Measurements from ENCODE around the gene C22orf15. TPM values are rescaled to one million over a fixed set of nuclear protein-coding genes. Genes with fewer than 3 reads are reported as not detected.

C22orf15 gene, protein sequence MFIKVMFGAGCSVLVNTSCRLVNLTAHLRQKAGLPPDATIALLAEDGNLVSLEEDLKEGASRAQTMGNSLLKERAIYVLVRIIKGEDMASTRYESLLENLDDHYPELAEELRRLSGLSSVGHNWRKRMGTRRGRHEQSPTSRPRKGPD
- not detected for total RNA-seq

DNA sequence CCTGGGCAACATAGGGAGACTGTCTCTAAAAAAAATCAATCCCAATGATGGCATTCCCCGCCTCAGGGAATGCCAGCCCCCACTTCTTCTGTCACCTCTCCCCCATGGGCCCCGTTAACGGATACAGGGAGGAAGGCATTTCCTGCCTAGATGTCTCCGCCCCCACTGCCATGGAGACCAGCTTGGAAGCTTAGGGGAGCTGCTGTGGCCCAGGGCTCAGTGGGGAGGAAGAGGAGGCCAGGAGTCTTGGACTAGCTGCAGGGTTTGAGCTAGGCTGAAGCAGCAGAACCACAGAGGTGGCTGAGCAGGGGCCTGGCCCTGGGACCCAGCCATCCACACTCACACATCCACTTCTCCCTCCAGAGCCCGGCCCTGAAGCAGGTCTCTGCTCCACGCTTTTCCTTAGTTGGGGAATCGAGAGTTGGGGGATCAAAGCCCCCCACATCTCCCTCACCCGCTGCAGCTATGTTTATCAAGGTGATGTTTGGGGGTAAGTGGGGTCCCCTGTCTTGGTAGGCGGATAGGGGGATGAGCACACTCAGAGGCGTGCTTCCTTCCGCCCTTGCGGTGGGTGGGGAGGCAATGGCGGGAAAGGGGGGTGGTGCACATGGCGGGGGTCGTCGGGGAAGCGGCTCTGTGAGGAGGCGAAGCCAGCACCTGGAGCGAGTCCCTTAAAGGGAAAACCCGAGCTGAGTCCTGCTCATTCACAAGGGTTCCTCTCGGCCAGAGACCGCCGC lies at the start of gene C22orf15:
Gene C22orf15 (plus strand): TSS at position 149 of the 737 bp plus-strand sequence. CDS start 317 bp downstream, at position 466.
- Histone ChIP-seq H3K27ac (no peak within 1 kb of the TSS), H3K4me1 (ENCODE audit: control insufficient read depth in 1 of 2, low read depth in 2 of 2) (peaks cover 8 to 28% of the 10 kb centered on the region in 2 donors), H3K9me3 (no peaks in the 10 kb centered on the region), H3K4me3 (peak within 1 kb of the TSS; percentile 67), H3K36me3 (no peaks in the 10 kb centered on the region), H3K27me3 (replicated peaks; ENCODE audit: insufficient read depth) (no peaks in the 10 kb centered on the region)
- TF ChIP-seq, protein P1, sequence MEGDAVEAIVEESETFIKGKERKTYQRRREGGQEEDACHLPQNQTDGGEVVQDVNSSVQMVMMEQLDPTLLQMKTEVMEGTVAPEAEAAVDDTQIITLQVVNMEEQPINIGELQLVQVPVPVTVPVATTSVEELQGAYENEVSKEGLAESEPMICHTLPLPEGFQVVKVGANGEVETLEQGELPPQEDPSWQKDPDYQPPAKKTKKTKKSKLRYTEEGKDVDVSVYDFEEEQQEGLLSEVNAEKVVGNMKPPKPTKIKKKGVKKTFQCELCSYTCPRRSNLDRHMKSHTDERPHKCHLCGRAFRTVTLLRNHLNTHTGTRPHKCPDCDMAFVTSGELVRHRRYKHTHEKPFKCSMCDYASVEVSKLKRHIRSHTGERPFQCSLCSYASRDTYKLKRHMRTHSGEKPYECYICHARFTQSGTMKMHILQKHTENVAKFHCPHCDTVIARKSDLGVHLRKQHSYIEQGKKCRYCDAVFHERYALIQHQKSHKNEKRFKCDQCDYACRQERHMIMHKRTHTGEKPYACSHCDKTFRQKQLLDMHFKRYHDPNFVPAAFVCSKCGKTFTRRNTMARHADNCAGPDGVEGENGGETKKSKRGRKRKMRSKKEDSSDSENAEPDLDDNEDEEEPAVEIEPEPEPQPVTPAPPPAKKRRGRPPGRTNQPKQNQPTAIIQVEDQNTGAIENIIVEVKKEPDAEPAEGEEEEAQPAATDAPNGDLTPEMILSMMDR (IDR thresholded peaks at IDR 0.05) = no peak
- ATAC-seq (ENCODE audit: insufficient number of reproducible peaks, low FRiP score, low read depth) = no peak
- DNase-seq (ENCODE audit: low spot score) = no peak

DNA sequence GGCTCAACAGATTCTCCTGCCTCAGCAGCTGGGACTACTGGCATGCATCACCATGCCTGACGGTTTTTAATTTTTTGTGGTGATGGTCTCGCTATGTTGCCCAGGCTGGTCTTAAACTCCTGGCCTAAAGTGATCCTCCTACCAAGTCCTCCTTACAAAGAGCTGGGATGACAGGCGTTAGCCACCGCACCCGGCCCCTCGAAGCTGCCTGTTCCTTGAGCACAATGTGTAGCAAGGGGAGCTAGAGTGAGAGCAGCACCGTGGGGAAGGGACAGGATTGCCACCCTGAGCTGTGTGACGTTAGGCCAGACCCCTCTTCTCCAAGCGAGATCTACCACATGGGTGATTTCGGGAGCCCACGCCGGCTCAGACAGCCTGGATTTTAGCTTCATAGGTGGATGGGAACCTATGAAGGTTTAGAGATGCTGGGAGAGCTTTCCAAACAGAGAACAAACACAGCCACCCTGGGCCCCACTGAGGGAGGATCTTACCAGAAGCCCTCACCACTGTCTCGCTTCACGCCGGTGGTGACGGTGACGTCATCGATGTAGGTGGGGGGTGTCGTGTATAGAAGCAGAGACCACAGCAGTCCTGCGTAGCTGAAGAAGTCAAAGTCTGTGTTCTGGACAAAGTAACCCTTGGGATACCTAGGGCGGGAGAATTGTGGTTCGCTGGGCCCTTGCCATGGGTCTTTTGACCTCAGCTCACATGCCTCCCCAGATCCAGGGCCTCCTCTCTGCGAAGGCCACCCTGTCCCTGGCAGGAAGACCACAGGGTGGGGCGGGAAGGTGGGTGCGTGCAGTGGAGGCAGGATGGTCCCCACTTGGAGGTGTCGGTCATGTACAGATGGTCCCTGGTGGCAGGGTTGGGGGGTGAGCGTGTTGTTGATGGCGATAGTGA lies 48.8 kb upstream of the C22orf15 start:
- DNase-seq (ENCODE audit: low spot score) (no peak), ATAC-seq (ENCODE audit: insufficient number of reproducible peaks, low FRiP score, low read depth) (no peak)
- H3K9me3 ChIP-seq = no peaks in the 10 kb centered on the region
- TF ChIP-seq, protein P1 (IDR thresholded peaks at IDR 0.05) = no peak
- peaks cover 15% of the 10 kb centered on the region for H3K36me3 ChIP-seq
- no peak overlapping the region for H3K4me3 ChIP-seq
- peaks cover 6 to 11% of the 10 kb centered on the region in 2 donors for H3K4me1 ChIP-seq (ENCODE audit: control insufficient read depth in 1 of 2, low read depth in 2 of 2)
- H3K27ac ChIP-seq = no peak overlapping the region
- no peaks in the 10 kb centered on the region for H3K27me3 ChIP-seq (replicated peaks; ENCODE audit: insufficient read depth)

DNA sequence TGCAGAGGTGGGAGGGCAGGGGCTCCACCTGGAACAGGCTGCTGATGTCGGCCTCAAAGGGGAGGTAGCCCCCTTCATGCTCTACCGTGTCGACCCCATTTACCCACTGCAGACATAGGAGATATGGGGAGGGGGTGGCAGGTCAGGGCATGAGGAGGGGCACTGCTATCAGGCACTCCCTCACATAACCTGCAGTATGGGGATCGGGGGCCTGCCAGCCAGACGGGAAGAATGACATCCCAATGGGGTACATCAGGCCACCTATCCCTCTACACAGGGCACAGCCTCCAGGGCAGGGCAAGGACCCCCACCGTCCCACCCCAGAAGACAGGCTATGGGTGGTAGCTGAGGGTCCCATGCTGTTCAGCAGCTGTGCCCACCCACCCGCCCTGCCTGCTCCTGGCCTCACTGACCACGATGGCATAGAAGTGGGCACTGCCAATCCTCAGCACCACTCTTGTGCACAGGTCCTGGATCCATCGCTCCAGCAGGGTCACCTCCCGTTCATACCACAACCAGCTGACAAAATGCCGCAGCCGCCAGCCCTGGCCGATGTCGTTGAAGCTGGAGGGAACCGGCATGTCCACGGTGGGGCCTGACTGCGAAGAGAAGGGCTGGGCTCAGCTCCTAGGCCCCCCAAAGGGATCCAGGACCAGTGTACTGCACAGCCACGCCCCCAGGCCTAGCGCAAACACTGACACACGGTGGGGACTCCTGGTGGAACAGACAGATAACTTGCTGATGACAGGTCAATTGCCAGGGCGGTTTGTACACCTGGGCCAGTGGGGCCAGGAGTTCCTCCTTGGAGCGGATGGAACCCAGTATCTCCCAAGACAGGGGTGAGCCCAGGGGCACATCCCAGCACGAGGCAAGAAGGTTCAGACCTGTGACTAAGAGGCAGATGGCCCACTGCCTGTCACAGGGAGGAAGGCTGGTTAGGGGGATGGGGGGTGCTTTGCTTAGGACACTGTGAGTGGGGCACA lies 47.9 kb upstream of the C22orf15 start:
- TF ChIP-seq, protein P1 (IDR thresholded peaks at IDR 0.05) = no peak
- no peak for ATAC-seq (ENCODE audit: insufficient number of reproducible peaks, low FRiP score, low read depth)
- H3K36me3 ChIP-seq = peaks cover 15% of the 10 kb centered on the region

DNA sequence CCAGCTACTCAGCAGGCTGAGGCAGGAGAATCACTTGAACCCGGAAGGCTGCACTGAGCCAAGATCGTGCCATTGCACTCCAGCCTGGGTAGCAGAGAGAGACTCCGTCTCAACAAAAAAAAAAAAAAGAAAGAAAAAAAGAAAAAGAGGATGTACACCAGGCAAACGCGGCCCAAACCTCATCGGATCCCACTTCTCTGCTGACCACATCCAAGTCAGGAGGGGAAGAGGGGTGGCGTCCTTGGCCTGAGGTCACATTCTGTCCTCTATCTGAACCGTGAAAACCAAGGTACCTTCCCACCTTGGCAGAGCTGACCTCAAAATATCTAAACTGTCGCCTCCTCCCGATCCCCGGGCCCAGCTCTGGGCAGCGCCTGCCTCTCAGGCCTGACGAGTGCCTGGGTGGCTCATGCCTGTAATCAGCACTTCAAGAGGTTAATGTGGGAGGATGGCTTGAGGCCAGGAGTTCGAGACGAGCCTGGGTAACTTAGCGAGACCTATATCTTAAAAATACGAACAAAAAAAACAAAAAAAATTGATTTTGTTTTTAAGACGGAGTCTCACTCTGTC lies 46.9 kb upstream of the C22orf15 start:
- peaks cover 15% of the 10 kb centered on the region for H3K36me3 ChIP-seq
- TF ChIP-seq, protein P1 (IDR thresholded peaks at IDR 0.05) = no peak
- no peaks in the 10 kb centered on the region for H3K27me3 ChIP-seq (replicated peaks; ENCODE audit: insufficient read depth)
- H3K4me3 ChIP-seq = peak overlapping the region; percentile 91
- no peaks in the 10 kb centered on the region for H3K9me3 ChIP-seq
- ATAC-seq (ENCODE audit: insufficient number of reproducible peaks, low FRiP score, low read depth) = no peak
- peaks cover 6 to 11% of the 10 kb centered on the region in 2 donors for H3K4me1 ChIP-seq (ENCODE audit: control insufficient read depth in 1 of 2, low read depth in 2 of 2)
- DNase-seq (ENCODE audit: low spot score) = no peak
- H3K27ac ChIP-seq = no peak overlapping the region

More for the DNA sequence above, 47.9 kb upstream of the C22orf15 start:
- no peak overlapping the region for H3K27ac ChIP-seq
- no peaks in the 10 kb centered on the region for H3K9me3 ChIP-seq
- no peak for DNase-seq (ENCODE audit: low spot score)
- H3K4me3 ChIP-seq = no peak overlapping the region
- no peaks in the 10 kb centered on the region for H3K27me3 ChIP-seq (replicated peaks; ENCODE audit: insufficient read depth)
- H3K4me1 ChIP-seq (ENCODE audit: control insufficient read depth in 1 of 2, low read depth in 2 of 2) = peaks cover 6 to 11% of the 10 kb centered on the region in 2 donors
